Fibroblast of peridontal ligament (primary cell): ENCODE data around the gene TCHHL1.
A peak's percentile ranks its signal among the peaks of the same experiment; 100 is the strongest.

Experiments
- DNase-seq: peaks from one replicate; pipeline ENCODE4 v3.0.0-alpha.2; 2010; ENCODE audit errors: extremely low read depth

TCHHL1 gene

GRCh38 chr1:152038871-152039270, 50.0 kb downstream of the TCHHL1 start:
- no peak for DNase-seq

- DNase-seq = peak; percentile 80
Measured at GRCh38 chr1:152036267-152037216, 52.3 kb downstream of the TCHHL1 start, which contains the start of gene S100A11. TSS of gene S100A11 (minus strand) at chr1:152037004. CDS start at chr1:152036915, 89 bp downstream.

- DNase-seq = peak; percentile 48
Measured at GRCh38 chr1:152035539-152036266, 53.2 kb downstream of the TCHHL1 start.

GRCh38 chr1:152034654-152035538, 54.0 kb downstream of the TCHHL1 start:
- DNase-seq = peak; percentile 71

- no peak for DNase-seq
Measured at GRCh38 chr1:152034324-152034653, 54.6 kb downstream of the TCHHL1 start.
